ENCODE measurements around the gene NKPD1.

The NKPD1 gene

DNA sequence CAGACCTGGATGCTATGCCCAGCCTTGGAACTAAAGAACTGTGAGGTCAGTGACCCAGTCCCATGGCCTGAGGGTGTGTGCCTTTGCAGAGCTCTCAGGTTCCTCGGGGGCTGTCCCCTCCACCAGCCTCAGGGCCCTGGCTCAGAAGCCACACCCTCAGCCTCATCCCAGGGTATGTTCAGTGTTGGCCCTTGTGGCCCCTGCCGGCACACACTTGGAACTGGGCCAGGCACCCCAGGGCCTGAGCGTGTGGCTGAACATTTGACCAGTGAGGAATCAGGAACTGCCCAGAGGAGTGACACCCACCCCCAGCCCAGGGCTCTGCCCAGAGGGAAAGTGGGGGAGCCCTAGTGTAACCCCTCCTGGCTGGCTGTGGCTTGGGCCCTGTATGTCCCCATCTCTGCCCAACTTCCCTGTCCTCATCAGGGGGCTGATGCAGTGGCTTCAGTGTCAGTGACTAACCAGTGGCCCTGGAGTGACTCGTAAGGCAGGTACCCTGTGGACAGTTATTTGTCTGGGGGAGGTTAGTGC lies 10.0 kb downstream of the NKPD1 start:
- peaks cover 11% of the 10 kb centered on the region for H3K27me3 ChIP-seq (ENCODE audit: control insufficient read depth, insufficient read depth, low read length)
- H3K9ac ChIP-seq (ENCODE audit: low read depth, low read length): no peak overlapping the region
- H3K4me3 ChIP-seq (ENCODE audit: low read depth, low read length): no peak overlapping the region
- H3K4me1 ChIP-seq (ENCODE audit: control insufficient read depth, insufficient read depth, low read length): peaks cover 5% of the 10 kb centered on the region
- peaks cover 11% of the 10 kb centered on the region for H3K36me3 ChIP-seq (ENCODE audit: control insufficient read depth, insufficient read depth, low read length)
- no peaks in the 10 kb centered on the region for H3K9me3 ChIP-seq (ENCODE audit: control insufficient read depth, insufficient read depth, low read length)

DNA sequence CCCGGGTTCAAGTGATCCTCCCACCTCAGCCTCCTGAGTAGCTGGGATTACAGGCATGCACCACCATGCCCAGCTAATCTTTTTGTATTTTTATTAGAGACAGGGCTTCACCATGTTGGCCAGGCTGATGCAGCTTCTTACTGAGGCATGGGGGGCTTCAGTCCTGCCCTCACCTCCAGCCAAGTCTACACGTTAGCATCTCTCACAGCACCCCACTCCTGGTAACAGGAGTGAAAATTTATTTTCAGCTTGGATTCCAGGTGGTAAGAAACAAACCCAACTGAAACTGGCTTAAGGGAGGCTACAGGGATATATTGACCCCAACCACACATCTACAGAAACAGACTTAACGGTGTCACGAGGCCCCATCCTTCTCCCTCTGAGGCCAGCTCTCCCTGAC lies 10.6 kb downstream of the NKPD1 start:
- Histone ChIP-seq H3K9ac (ENCODE audit: low read depth, low read length) (no peak overlapping the region), H3K36me3 (ENCODE audit: control insufficient read depth, insufficient read depth, low read length) (peaks cover 14% of the 10 kb centered on the region), H3K9me3 (ENCODE audit: control insufficient read depth, insufficient read depth, low read length) (no peaks in the 10 kb centered on the region), H3K4me3 (ENCODE audit: low read depth, low read length) (no peak overlapping the region), H3K27me3 (ENCODE audit: control insufficient read depth, insufficient read depth, low read length) (peaks cover 11% of the 10 kb centered on the region), H3K4me1 (ENCODE audit: control insufficient read depth, insufficient read depth, low read length) (peaks cover 5% of the 10 kb centered on the region)

DNA sequence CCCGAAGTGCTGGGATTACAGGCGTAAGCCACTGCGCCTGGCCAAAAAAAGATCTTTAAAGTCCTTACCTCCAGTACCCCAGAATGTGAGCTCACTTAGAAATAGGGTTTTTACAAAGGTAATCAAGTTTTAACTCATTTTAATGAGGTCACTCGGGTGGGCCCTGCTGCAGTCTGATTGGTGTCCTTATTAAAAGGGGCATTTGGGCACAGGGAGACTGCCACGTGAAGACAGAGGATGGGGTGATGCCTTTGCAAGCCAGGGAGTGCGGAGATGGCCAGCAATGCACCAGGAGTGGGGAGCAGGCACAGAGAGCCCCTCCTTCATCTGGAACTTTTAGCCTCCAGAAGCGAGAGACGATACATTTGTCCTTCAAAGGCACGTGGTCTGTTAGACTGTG lies 11.7 kb downstream of the NKPD1 start:
- H3K4me1 ChIP-seq (ENCODE audit: control insufficient read depth, insufficient read depth, low read length): peaks cover 3% of the 10 kb centered on the region
- peaks cover 15% of the 10 kb centered on the region for H3K36me3 ChIP-seq (ENCODE audit: control insufficient read depth, insufficient read depth, low read length)
- H3K4me3 ChIP-seq (ENCODE audit: low read depth, low read length): no peak overlapping the region
- H3K27me3 ChIP-seq (ENCODE audit: control insufficient read depth, insufficient read depth, low read length): peaks cover 11% of the 10 kb centered on the region
- no peak overlapping the region for H3K9ac ChIP-seq (ENCODE audit: low read depth, low read length)
- no peaks in the 10 kb centered on the region for H3K9me3 ChIP-seq (ENCODE audit: control insufficient read depth, insufficient read depth, low read length)

DNA sequence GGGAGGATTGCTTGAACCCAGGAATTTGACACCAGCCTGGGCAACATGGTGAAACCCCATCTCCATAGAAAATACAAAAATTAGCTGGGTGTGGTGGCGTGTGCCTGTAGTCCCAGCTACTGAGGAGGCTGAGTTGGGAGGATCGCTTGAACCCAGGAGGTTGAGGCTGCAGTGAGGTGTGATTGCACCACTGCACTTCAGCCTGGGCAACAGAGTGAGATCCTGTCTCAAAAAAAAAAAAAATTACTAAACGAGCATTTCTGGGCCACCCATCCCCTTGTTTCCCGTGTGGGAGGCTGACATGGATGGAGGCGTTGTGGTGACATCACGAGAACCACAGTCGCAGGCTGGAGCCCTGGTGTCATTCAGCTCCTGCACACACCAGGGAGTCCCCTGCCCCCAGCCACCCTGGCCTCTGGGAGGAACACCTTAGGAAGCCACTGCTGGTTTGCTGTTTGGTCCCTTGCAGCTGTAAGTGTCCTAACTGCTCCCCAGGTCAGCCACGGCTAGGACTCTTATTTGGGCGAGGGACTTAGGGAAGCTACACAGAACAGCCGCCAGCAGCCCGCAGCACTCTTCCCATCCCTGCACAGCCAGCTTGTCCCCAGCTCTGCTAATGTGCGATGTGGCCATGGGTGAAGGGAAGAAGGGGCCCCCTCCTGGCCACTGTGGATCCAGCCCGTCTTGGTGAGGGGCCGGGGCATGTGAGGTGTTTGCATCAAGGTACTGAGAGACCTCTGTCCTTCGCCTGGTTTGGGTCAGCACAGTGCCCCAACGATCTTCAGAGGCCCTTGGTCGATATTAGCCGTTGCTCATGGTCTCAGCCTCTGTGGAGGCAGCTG lies 12.7 kb downstream of the NKPD1 start:
- Histone ChIP-seq H3K27me3 (ENCODE audit: control insufficient read depth, insufficient read depth, low read length) (peaks cover 3% of the 10 kb centered on the region), H3K9me3 (ENCODE audit: control insufficient read depth, insufficient read depth, low read length) (no peaks in the 10 kb centered on the region), H3K9ac (ENCODE audit: low read depth, low read length) (no peak overlapping the region), H3K36me3 (ENCODE audit: control insufficient read depth, insufficient read depth, low read length) (peaks cover 17% of the 10 kb centered on the region), H3K4me3 (ENCODE audit: low read depth, low read length) (no peak overlapping the region), H3K4me1 (ENCODE audit: control insufficient read depth, insufficient read depth, low read length) (no peaks in the 10 kb centered on the region)

DNA sequence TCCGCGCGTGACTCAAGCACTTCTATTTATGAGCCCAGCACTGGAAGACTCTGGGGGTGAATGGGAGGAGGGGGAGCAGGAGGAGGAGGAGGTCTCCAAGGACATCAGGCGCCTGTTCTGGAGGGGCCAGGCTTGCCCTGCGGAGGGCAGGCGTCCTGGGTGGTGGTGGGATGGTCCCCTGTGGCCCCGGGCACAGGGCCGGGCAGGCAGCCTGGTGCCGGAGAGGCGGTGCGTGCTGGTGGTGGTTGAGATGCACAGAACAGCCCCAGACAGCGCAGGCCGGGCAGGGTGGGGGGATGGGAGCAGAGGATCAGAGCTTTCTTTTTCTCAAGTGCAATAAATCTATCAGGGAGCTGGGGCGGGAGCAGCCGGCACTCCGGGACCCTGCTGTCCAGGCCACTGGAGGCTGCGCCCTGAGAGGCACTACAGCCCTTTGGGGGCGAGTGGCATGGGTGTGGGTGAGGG lies 14.0 kb downstream of the NKPD1 start:
- Histone ChIP-seq H3K4me1 (ENCODE audit: control insufficient read depth, insufficient read depth, low read length) (no peaks in the 10 kb centered on the region), H3K4me3 (ENCODE audit: low read depth, low read length) (no peak overlapping the region), H3K36me3 (ENCODE audit: control insufficient read depth, insufficient read depth, low read length) (peaks cover 29% of the 10 kb centered on the region), H3K27me3 (ENCODE audit: control insufficient read depth, insufficient read depth, low read length) (no peaks in the 10 kb centered on the region), H3K9ac (ENCODE audit: low read depth, low read length) (no peak overlapping the region), H3K9me3 (ENCODE audit: control insufficient read depth, insufficient read depth, low read length) (no peaks in the 10 kb centered on the region)

DNA sequence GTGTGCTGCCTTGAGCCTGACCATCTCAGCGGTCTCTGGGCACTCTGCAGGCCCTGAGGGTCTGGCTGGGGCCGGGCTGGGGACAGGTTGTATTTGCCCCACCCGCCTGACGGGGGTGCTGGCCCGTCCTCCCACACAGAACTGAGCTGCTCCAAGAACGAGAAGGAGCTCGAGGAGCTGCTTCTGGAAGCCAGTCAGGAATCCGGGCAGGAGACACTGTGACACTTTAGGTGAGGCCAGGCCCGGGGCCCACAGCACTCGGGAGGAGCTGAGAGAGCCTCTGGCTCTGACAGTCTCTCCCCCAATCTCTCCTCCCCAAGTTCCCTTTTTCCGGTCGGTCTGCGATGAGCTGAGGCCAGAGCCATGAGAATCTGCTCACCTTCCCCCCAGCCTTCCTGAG lies 14.5 kb downstream of the NKPD1 start:
- no peaks in the 10 kb centered on the region for H3K27me3 ChIP-seq (ENCODE audit: control insufficient read depth, insufficient read depth, low read length)

DNA sequence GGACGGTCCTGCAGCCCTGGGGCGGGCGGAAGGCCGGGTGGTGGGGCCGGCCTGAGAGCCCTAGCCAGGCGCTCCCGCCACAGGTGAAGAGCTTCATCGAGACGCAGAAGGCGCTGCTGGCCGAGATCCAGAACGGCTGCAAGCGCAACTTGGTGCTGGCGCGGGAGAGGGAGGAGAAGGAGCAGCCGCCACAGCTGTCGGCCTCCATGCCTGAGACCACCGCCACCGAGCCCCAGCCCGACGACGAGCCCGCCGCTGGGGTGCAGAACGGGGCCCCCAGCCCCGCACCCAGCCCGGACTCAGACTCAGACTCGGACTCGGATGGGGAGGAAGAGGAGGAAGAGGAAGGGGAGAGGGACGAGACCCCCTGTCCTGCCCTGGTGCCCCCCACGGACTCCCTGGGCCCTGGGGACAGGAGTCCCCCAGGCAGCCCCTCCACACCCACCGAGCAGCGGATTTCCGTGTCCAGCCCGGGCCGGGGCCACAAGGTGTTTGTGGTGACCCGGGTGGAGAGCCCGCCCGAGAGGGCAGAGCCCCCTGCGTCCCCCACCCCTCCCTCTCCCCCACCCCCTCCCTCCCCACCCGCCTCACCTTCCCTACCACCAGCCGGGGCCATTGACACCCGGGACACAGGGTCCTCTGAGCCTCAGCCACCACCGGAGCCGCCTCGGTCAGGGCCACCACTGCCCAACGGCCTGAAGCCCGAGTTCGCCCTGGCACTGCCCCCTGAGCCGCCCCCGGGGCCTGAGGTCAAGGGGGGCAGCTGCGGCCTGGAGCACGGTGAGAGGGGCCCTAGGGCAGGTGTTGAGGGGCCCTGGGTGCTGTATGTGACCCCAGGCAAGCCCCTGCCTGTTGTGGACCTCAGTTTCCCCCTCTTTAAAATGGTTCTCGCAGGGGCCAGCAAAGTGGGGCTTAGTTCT lies 15.3 kb downstream of the NKPD1 start:
- Histone ChIP-seq H3K27me3 (ENCODE audit: control insufficient read depth, insufficient read depth, low read length) (no peaks in the 10 kb centered on the region), H3K4me1 (ENCODE audit: control insufficient read depth, insufficient read depth, low read length) (no peaks in the 10 kb centered on the region), H3K4me3 (ENCODE audit: low read depth, low read length) (no peak overlapping the region), H3K9me3 (ENCODE audit: control insufficient read depth, insufficient read depth, low read length) (no peaks in the 10 kb centered on the region), H3K36me3 (ENCODE audit: control insufficient read depth, insufficient read depth, low read length) (peaks cover 37% of the 10 kb centered on the region), H3K9ac (ENCODE audit: low read depth, low read length) (no peak overlapping the region)

More for the DNA sequence above, 14.5 kb downstream of the NKPD1 start:
- Histone ChIP-seq H3K36me3 (ENCODE audit: control insufficient read depth, insufficient read depth, low read length) (peaks cover 30% of the 10 kb centered on the region), H3K4me1 (ENCODE audit: control insufficient read depth, insufficient read depth, low read length) (no peaks in the 10 kb centered on the region), H3K9me3 (ENCODE audit: control insufficient read depth, insufficient read depth, low read length) (no peaks in the 10 kb centered on the region), H3K9ac (ENCODE audit: low read depth, low read length) (no peak overlapping the region), H3K4me3 (ENCODE audit: low read depth, low read length) (no peak overlapping the region)

DNA sequence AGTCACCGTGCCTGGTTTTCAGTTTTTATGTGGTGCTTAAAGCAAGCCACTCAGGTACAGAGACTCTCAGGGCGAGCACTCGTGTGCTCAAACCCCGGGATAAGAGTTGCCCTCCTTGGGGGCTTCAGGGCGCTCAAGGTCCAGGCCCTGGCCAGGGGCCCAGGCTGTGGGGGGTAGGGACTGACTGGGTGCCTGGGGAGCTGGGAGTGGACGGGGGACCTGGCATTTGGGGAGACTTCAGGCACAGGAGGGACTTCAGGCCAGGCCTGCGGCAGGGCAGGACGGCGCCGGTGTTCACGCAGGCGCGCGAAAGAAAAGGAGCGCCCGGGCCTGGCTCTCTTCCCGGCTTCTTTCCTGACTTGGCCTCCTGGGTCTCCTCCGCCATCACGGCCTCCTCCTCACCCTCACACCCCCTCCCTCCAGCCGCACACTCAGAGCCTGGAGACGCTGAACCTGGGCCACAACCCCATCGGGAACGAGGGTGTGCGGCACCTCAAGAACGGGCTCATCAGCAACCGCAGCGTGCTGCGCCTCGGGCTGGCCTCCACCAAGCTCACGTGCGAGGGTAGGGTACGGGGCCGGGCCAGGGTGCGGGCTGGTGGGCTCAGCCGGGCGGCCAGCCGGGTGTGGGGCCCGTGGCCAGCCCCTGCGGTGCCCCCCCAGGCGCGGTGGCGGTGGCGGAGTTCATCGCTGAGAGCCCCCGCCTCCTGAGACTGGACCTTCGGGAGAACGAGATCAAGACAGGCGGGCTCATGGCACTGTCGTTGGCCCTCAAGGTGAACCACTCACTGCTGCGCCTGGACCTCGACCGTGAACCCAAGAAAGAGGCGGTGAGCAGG lies 16.1 kb downstream of the NKPD1 start:
- Histone ChIP-seq H3K4me3 (ENCODE audit: low read depth, low read length) (no peak overlapping the region), H3K4me1 (ENCODE audit: control insufficient read depth, insufficient read depth, low read length) (no peaks in the 10 kb centered on the region), H3K27me3 (ENCODE audit: control insufficient read depth, insufficient read depth, low read length) (no peaks in the 10 kb centered on the region), H3K9me3 (ENCODE audit: control insufficient read depth, insufficient read depth, low read length) (no peaks in the 10 kb centered on the region), H3K36me3 (ENCODE audit: control insufficient read depth, insufficient read depth, low read length) (peaks cover 38% of the 10 kb centered on the region), H3K9ac (ENCODE audit: low read depth, low read length) (no peak overlapping the region)

DNA sequence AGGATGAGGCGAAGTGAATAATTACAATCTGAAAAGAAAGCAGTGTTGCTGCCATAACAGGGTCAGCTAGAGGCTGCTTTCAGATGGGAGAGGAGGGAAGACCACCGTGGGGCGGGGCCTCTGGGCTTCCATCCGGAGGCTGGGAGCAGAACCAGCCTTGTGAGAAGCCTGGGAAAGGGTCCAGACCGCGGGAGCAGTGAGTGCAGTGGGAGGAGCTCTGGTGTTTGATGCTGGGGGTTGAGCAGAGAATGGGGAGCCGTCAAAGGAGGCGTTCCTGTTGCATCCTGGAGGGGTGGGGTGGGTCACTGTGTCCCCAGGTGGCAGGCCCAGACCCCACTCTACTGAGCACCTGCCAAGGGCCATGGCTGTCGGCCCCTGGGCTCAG lies 18.1 kb downstream of the NKPD1 start:
- Histone ChIP-seq H3K27me3 (ENCODE audit: control insufficient read depth, insufficient read depth, low read length) (no peaks in the 10 kb centered on the region), H3K4me1 (ENCODE audit: control insufficient read depth, insufficient read depth, low read length) (peaks cover 3% of the 10 kb centered on the region), H3K4me3 (ENCODE audit: low read depth, low read length) (no peak overlapping the region), H3K9ac (ENCODE audit: low read depth, low read length) (no peak overlapping the region), H3K36me3 (ENCODE audit: control insufficient read depth, insufficient read depth, low read length) (peaks cover 35% of the 10 kb centered on the region), H3K9me3 (ENCODE audit: control insufficient read depth, insufficient read depth, low read length) (no peaks in the 10 kb centered on the region)

DNA sequence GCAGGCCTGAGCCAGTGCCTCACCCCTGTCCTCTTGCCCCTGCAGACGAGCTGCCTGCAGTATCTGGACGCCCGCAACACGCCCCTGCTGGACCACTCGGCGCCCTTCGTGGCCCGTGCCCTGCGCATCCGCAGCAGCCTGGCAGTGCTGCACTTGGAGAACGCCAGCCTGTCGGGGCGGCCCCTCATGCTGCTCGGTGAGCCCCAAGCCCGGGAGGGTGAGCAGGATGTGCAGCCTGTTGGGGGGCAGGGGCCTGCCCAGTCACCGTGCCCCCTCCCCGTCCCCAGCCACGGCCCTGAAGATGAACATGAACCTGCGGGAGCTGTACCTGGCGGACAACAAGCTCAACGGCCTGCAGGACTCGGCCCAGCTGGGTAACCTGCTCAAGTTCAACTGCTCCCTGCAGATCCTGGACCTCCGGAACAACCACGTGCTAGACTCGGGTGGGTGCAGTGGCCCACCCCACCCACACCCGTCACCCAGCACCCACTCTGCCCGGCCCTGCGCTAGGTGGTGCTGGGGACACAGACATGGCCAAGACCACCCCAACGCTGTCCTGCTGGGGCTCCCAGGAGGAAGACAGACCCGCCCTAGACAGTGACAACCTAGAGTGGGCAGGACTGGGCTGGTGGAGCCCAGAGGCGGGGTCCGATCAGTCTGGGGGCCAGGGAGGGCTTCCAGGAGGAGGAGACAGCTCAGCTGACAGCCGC lies 18.6 kb downstream of the NKPD1 start:
- Histone ChIP-seq H3K4me3 (ENCODE audit: low read depth, low read length) (no peak overlapping the region), H3K27me3 (ENCODE audit: control insufficient read depth, insufficient read depth, low read length) (no peaks in the 10 kb centered on the region), H3K36me3 (ENCODE audit: control insufficient read depth, insufficient read depth, low read length) (peaks cover 35% of the 10 kb centered on the region), H3K9ac (ENCODE audit: low read depth, low read length) (no peak overlapping the region), H3K4me1 (ENCODE audit: control insufficient read depth, insufficient read depth, low read length) (peaks cover 3% of the 10 kb centered on the region), H3K9me3 (ENCODE audit: control insufficient read depth, insufficient read depth, low read length) (no peaks in the 10 kb centered on the region)

Data from iPS-15b (cell line).